Liver (tissue), 9 donors: Measurements from ENCODE around the gene TULP4. TPM values are rescaled to one million over a fixed set of nuclear protein-coding genes. Genes with fewer than 3 reads are reported as not detected.

Experiments used
- DNase-seq: peaks from one replicate; pipeline ENCODE4 v3.0.0-alpha.2; 2017; ENCODE audit warnings: low spot score
- H3K27ac ChIP-seq, 2 donors: one replicate each; pipeline ENCODE4 v1.7.0; 2013; ENCODE audit warnings: inconsistent platforms in 2 of 2, low read length in 2 of 2, control low read depth in 1 of 2, low read depth in 1 of 2, mild to moderate bottlenecking in 1 of 2
- H3K27me3 ChIP-seq, 4 donors: one replicate each; pipeline versions ENCODE4 v1.6.1 to v1.7.0; 2013; ENCODE audit warnings: low read length in 3 of 4, inconsistent platforms in 1 of 4, mild to moderate bottlenecking in 1 of 4, moderate library complexity in 1 of 4; ENCODE audit not compliant: control insufficient read depth in 4 of 4, insufficient read depth in 4 of 4
- H3K36me3 ChIP-seq, 4 donors: one replicate each; pipeline versions ENCODE4 v1.6.1 to v1.7.0; 2013; ENCODE audit warnings: low read length in 3 of 4, mild to moderate bottlenecking in 3 of 4, low read depth in 1 of 4, moderate library complexity in 1 of 4; ENCODE audit not compliant: control insufficient read depth in 4 of 4, insufficient read depth in 3 of 4
- H3K4me1 ChIP-seq, 4 donors: one replicate each; pipeline versions ENCODE4 v1.6.1 to v1.7.0; 2013; ENCODE audit warnings: low read length in 3 of 4, mild to moderate bottlenecking in 3 of 4, moderate library complexity in 1 of 4; ENCODE audit not compliant: control insufficient read depth in 4 of 4, insufficient read depth in 4 of 4
- H3K4me3 ChIP-seq, 3 donors: one replicate each; pipeline versions ENCODE4 v1.6.1 to v1.7.0; 2013; ENCODE audit warnings: low read length in 3 of 3, control low read depth in 1 of 3, low read depth in 1 of 3, mild to moderate bottlenecking in 1 of 3
- H3K9ac ChIP-seq, 2 donors: one replicate each; pipeline ENCODE4 v1.7.0; 2013; ENCODE audit warnings: low read length in 2 of 2, mild to moderate bottlenecking in 2 of 2, moderate library complexity in 2 of 2, control low read depth in 1 of 2, low read depth in 1 of 2
- H3K9me3 ChIP-seq, 4 donors: one replicate each; pipeline versions ENCODE4 v1.6.1 to v1.7.0; 2013; ENCODE audit warnings: low read length in 3 of 4; ENCODE audit not compliant: control insufficient read depth in 4 of 4
- CTCF ChIP-seq: fragments of 150-350 bp; IDR thresholded peaks from 2 replicates; pipeline ENCODE4 v1.5.1; 2017; ENCODE audit warnings: improper control_type of control experiment, low read depth, low read length; ENCODE audit not compliant: missing input control
- EGR1 ChIP-seq, 2 donors: IDR thresholded peaks; 2 replicates each; pipeline ENCODE4 v1.6.1; 2016 to 2018; ENCODE audit warnings: antibody characterized with exemption in 2 of 2, low read depth in 2 of 2
- FOXA1 ChIP-seq: IDR thresholded peaks from 2 replicates; pipeline ENCODE4 v1.6.1; 2016; ENCODE audit warnings: antibody characterized with exemption
- GABPA ChIP-seq, 2 donors: IDR thresholded peaks in 1 of 2; conservative IDR thresholded peaks in 1 of 2; 2 replicates each; pipeline ENCODE4 v1.6.1; 2016; ENCODE audit warnings: antibody characterized with exemption in 2 of 2, mild to moderate bottlenecking in 1 of 2, moderate library complexity in 1 of 2
- HNF4G ChIP-seq: IDR thresholded peaks from 2 replicates; pipeline ENCODE4 v1.6.1; 2016; ENCODE audit warnings: antibody characterized with exemption
- MAX ChIP-seq: IDR thresholded peaks from 2 replicates; pipeline ENCODE4 v1.6.1; 2016; ENCODE audit warnings: antibody characterized with exemption
- NR2F2 ChIP-seq: IDR thresholded peaks from 2 replicates; pipeline ENCODE4 v1.6.1; 2016; ENCODE audit warnings: antibody characterized with exemption
- RAD21 ChIP-seq, 2 donors: IDR thresholded peaks; 2 replicates each; pipeline ENCODE4 v1.6.1; 2016; ENCODE audit warnings: antibody characterized with exemption in 2 of 2, mild to moderate bottlenecking in 2 of 2
- REST ChIP-seq: IDR thresholded peaks from 2 replicates; pipeline ENCODE4 v1.6.1; 2016; ENCODE audit warnings: antibody characterized with exemption, mild to moderate bottlenecking
- SP1 ChIP-seq: IDR thresholded peaks from 2 replicates; pipeline ENCODE4 v1.6.1; 2018; ENCODE audit warnings: antibody characterized with exemption, mild to moderate bottlenecking
- TAF1 ChIP-seq: conservative IDR thresholded peaks from 2 replicates; pipeline ENCODE4 v1.6.1; 2016; ENCODE audit warnings: antibody characterized with exemption, mild to moderate bottlenecking
- ZBTB33 ChIP-seq: IDR thresholded peaks from 2 replicates; pipeline ENCODE4 v1.6.1; 2016; ENCODE audit warnings: antibody characterized with exemption
- WGBS: extraction: QIAGEN DNeasy Blood & Tissue Kit; methylation state at CpG from one replicate; pipeline ENCODE4 v1.1.7; 2013; 5-methylcytosine and 5-hydroxymethylcytosine counted together
- polyA plus RNA-seq, 2 donors: library from polyadenylated mRNA; stranded (reverse) in 1 of 2; unstranded in 1 of 2; fragments of 200-250 nt in 1 of 2; fragments of >200 nt in 1 of 2; fragmentation: Nextera tagmentation in 1 of 2; extraction: Ambion mirVana in 1 of 2; gene quantifications; one replicate each; pipeline versions ENCODE4 v1.2.1 to v1.2.3, GENCODE V29; 2013 to 2015
- total RNA-seq, 2 donors: library from RNA; depleted of rRNA; stranded (reverse); fragments of >200 nt; gene quantifications; one replicate each; pipeline ENCODE4 v1.2.3, GENCODE V29; 2014
- donor health status: healthy.
- donor health status: healthy.
- donor health status: healthy.
- donor health status: healthy.
- donor health status: healthy.

The TULP4 gene
- total and polyA plus RNA-seq, 4 donors: 2.2 to 53.3 (median 18.0) TPM

- H3K9ac ChIP-seq: no peak overlapping the region
- WGBS: 93% methylated on average over 12 of the region's 12 CpGs
- TF ChIP-seq NR2F2 (no peak), FOXA1 (no peak), SP1 (no peak), TAF1 (no peak), CTCF (no peak), ZBTB33 (no peak), RAD21 (IDR thresholded peaks at IDR 0.05) (no peak), HNF4G (no peak), GABPA (IDR thresholded peaks at IDR 0.05 in 1 of 2, conservative IDR thresholded peaks at IDR 0.05 in 1 of 2) (no peak), EGR1 (IDR thresholded peaks at IDR 0.05; ENCODE audit: low read depth in 2 of 2) (no peak), MAX (no peak)
- H3K4me3 ChIP-seq: no peak overlapping the region
- H3K36me3 ChIP-seq: peaks cover 7 to 29% (median 10%) of the 10 kb centered on the region in 4 donors
- DNase-seq: no peak
- H3K27me3 ChIP-seq: no peaks in the 10 kb centered on the region
- no peaks in the 10 kb centered on the region for H3K4me1 ChIP-seq
- no peak overlapping the region for H3K27ac ChIP-seq
- H3K9me3 ChIP-seq: no peaks in the 10 kb centered on the region
Measured at GRCh38 chr6:158481690-158482473, 169.6 kb downstream of the TULP4 start.

GRCh38 chr6:158485431-158485830 lies 173.2 kb downstream of the TULP4 start:
- 98% methylated on average over 2 of the region's 2 CpGs for WGBS

More at GRCh38 chr6:158485431-158485830, 173.2 kb downstream of the TULP4 start:
- DNase-seq: no peak
- H3K27me3 ChIP-seq: no peaks in the 10 kb centered on the region
- H3K36me3 ChIP-seq: peaks cover 3 to 20% (median 5%) of the 10 kb centered on the region in 4 donors
- no peaks in the 10 kb centered on the region for H3K9me3 ChIP-seq
- no peak overlapping the region for H3K9ac ChIP-seq
- H3K4me1 ChIP-seq: no peaks in the 10 kb centered on the region
- TF ChIP-seq REST: no peak
- H3K27ac ChIP-seq: no peak overlapping the region
- H3K4me3 ChIP-seq: no peak overlapping the region
